Measurements from ENCODE around the gene PLEKHA1. TPM values are rescaled to one million over a fixed set of nuclear protein-coding genes. Genes with fewer than 3 reads are reported as not detected.
A peak's percentile ranks its signal among the peaks of the same experiment; 100 is the strongest.

Gene PLEKHA1
- polyA plus RNA-seq, 4 donors: 15.4 to 64.7 (median 23.7) TPM

DNA sequence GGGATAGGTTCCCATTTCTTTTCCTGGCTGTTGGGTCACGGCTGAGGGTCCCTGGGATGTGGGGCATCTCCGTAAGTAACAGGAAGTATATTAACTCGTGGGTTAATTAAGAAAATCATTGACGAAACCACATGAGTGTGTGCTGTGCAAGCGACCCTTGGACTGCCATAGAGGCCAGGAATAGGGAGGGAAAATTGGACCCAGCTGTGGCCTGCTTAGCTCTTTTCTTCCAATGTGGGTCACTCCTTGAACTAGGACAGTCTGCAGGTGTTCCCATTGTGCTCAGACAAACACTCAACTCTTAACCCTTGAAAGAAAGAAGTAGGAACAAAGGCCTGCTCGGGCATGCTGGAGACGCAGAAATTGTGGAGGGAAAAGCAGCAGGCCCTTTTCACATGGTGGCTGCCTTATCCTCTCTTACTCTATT lies 25.6 kb upstream of the PLEKHA1 start:
- Histone ChIP-seq H3K27ac (ENCODE audit: low read depth in 1 of 3, low read length in 2 of 3) (peak overlapping the region; percentile 19 to 94 (median 89)), H3K4me1 (ENCODE audit: control insufficient read depth in 3 of 3, insufficient read depth in 2 of 3, low read depth in 1 of 3, low read length in 2 of 3) (peaks cover 5 to 65% (median 22%) of the 10 kb centered on the region in 3 donors), H3K9me3 (ENCODE audit: control insufficient read depth in 2 of 2, insufficient read depth in 1 of 2, low read depth in 1 of 2, low read length in 1 of 2) (peaks cover 0 to 11% of the 10 kb centered on the region in 2 donors), H3K4me3 (ENCODE audit: low read depth in 1 of 3, low read length in 3 of 3) (no peak overlapping the region), H3K36me3 (ENCODE audit: control insufficient read depth in 3 of 3, insufficient read depth in 2 of 3, low read depth in 1 of 3, low read length in 3 of 3) (no peaks in the 10 kb centered on the region), H3K27me3 (ENCODE audit: control insufficient read depth in 3 of 3, insufficient read depth in 3 of 3, low read length in 3 of 3) (no peaks in the 10 kb centered on the region)
- FAIRE-seq (no peak), DNase-seq (peak; percentile 88 to 93)
- WGBS, 3 donors: 16 to 59% (median 39%) methylated on average over 7 of the region's 7 CpGs

DNA sequence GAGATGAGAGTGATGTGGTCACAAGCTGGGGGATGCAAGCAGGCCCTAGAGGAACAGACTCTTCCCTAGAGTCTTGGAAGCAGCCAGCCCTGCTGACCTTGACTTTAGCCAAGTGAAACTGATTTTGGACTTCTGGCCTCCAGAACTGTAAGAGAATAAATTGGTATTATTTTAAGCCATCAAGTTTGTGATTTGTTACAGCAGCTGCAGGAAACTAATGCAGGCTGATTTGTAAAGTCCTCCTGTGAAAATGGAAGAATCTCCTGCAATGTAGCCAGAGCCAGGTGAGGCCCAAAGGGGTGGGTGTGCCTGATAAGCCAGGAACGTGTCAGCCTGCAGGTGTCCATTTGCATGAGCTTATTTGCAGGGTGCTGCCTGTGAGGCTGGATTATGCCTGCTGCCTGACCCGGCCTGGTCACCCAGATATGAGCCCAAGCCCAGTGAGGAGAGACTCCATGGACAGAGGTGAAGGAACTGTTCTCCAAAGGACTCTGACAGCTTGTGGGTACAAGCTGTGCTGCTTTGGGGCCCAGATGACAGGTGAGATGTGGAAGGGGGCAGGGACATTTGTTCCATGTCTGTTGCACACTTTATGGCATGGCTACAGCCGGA lies 24.6 kb upstream of the PLEKHA1 start:
- peaks cover 5 to 59% (median 19%) of the 10 kb centered on the region in 3 donors for H3K4me1 ChIP-seq (ENCODE audit: control insufficient read depth in 3 of 3, insufficient read depth in 2 of 3, low read depth in 1 of 3, low read length in 2 of 3)
- peak overlapping the region; percentile 52 to 94 (median 89) for H3K27ac ChIP-seq (ENCODE audit: low read depth in 1 of 3, low read length in 2 of 3)
- WGBS, 3 donors: 32 to 71% (median 42%) methylated on average over 3 of the region's 3 CpGs
- FAIRE-seq (no peak), DNase-seq (peak; percentile 63 to 71)
- peaks cover 0 to 11% of the 10 kb centered on the region in 2 donors for H3K9me3 ChIP-seq (ENCODE audit: control insufficient read depth in 2 of 2, insufficient read depth in 1 of 2, low read depth in 1 of 2, low read length in 1 of 2)
- H3K27me3 ChIP-seq (ENCODE audit: control insufficient read depth in 3 of 3, insufficient read depth in 3 of 3, low read length in 3 of 3): no peaks in the 10 kb centered on the region
- H3K36me3 ChIP-seq (ENCODE audit: control insufficient read depth in 3 of 3, insufficient read depth in 2 of 3, low read depth in 1 of 3, low read length in 3 of 3): no peaks in the 10 kb centered on the region
- no peak overlapping the region for H3K4me3 ChIP-seq (ENCODE audit: low read depth in 1 of 3, low read length in 3 of 3)

DNA sequence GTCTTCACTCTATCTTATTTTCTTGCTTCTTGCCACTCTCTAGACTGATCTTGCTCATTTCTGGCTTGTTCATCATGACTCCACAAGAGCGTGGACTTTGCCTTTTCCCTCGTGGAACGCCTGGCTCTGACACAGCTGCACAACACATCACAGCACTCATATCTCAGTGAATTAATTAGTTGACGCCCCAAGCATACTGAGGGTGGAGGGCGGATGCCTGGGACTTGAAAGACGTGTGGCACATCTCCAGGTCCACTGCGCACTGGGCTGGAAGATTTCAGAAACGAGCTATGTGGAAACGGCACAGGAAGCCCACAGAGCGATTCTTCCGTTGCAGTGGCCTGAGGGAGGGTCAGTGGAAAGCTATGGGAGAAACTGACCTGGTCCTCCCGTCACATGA lies 23.6 kb upstream of the PLEKHA1 start:
- Histone ChIP-seq H3K27ac (ENCODE audit: low read depth in 1 of 3, low read length in 2 of 3) (peak overlapping the region; percentile 52 to 94 (median 89)), H3K4me1 (ENCODE audit: control insufficient read depth in 3 of 3, insufficient read depth in 2 of 3, low read depth in 1 of 3, low read length in 2 of 3) (peaks cover 5 to 53% (median 15%) of the 10 kb centered on the region in 3 donors), H3K4me3 (ENCODE audit: low read depth in 1 of 3, low read length in 3 of 3) (no peak overlapping the region), H3K27me3 (ENCODE audit: control insufficient read depth in 3 of 3, insufficient read depth in 3 of 3, low read length in 3 of 3) (no peaks in the 10 kb centered on the region), H3K9me3 (ENCODE audit: control insufficient read depth in 2 of 2, insufficient read depth in 1 of 2, low read depth in 1 of 2, low read length in 1 of 2) (peaks cover 0 to 11% of the 10 kb centered on the region in 2 donors), H3K36me3 (ENCODE audit: control insufficient read depth in 3 of 3, insufficient read depth in 2 of 3, low read depth in 1 of 3, low read length in 3 of 3) (no peaks in the 10 kb centered on the region)
- WGBS, 3 donors: 25 to 60% (median 32%) methylated on average over 12 of the region's 12 CpGs
- peak; percentile 84 to 95 for DNase-seq
- FAIRE-seq: no peak

DNA sequence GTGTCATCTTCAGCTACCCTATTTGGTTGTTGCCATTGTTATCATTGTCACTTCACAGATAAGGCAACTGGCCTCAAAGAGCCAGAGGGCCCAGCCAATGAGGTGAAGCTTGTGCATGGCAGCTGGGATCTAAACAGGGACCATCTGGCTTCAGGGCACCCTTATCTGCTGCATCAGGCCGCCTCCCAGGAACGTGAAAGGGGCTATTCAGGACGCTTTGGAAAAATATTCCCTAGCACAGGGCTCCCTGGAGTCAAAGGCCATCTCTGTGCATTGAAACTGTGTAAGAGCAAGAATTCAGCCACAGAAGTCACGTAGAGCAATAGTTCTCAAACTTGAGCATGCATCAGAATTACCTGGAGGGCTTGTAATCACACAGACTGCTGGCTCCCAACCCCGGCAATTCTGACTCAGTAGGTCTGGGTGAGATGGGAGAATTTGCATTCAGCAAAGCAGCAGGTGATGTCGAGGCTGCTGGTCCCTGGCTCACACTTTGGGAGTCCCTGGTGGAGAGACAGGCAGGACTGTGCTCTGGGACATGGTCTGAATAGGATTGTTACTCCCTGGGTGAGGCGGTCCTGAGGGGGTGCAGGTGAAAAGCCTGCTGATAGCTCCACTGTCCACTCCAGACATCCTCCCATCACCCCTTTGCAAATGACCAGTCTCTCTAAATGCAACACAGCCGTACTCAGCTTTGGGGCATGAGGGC lies 21.5 kb upstream of the PLEKHA1 start:
- no peak for FAIRE-seq
- Histone ChIP-seq H3K9me3 (ENCODE audit: control insufficient read depth in 2 of 2, insufficient read depth in 1 of 2, low read depth in 1 of 2, low read length in 1 of 2) (peaks cover 0 to 11% of the 10 kb centered on the region in 2 donors), H3K4me3 (ENCODE audit: low read depth in 1 of 3, low read length in 3 of 3) (no peak overlapping the region), H3K4me1 (ENCODE audit: control insufficient read depth in 3 of 3, insufficient read depth in 2 of 3, low read depth in 1 of 3, low read length in 2 of 3) (peaks cover 5 to 40% (median 12%) of the 10 kb centered on the region in 3 donors), H3K27ac (ENCODE audit: low read depth in 1 of 3, low read length in 2 of 3) (no peak overlapping the region), H3K36me3 (ENCODE audit: control insufficient read depth in 3 of 3, insufficient read depth in 2 of 3, low read depth in 1 of 3, low read length in 3 of 3) (no peaks in the 10 kb centered on the region), H3K27me3 (ENCODE audit: control insufficient read depth in 3 of 3, insufficient read depth in 3 of 3, low read length in 3 of 3) (no peaks in the 10 kb centered on the region)
- 46 to 56% (median 48%) methylated on average over 8 of the region's 8 CpGs for WGBS, 3 donors
- no peak for DNase-seq

DNA sequence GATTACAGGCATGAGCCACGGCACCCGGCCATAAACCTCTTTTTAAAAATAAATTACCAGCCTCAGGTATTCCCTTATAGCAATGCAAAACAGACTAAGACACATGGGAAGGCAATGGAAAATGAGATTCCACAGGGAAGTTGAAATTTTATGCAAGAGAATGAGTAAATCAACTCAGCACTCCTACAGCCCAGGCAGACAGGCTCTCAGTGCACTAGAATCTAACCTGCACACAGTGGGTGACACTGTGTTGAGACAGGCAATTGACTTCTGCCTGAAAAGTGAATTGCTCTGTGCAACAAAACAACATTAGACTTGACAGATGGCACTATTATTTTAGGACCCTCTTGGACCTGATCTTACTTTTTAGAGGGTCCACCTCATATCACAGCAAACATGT lies 20.1 kb upstream of the PLEKHA1 start:
- FAIRE-seq (no peak), DNase-seq (no peak)
- Histone ChIP-seq H3K27ac (ENCODE audit: low read depth in 1 of 3, low read length in 2 of 3) (no peak overlapping the region), H3K4me1 (ENCODE audit: control insufficient read depth in 3 of 3, insufficient read depth in 2 of 3, low read depth in 1 of 3, low read length in 2 of 3) (peaks cover 0 to 26% (median 10%) of the 10 kb centered on the region in 3 donors), H3K4me3 (ENCODE audit: low read depth in 1 of 3, low read length in 3 of 3) (no peak overlapping the region), H3K36me3 (ENCODE audit: control insufficient read depth in 3 of 3, insufficient read depth in 2 of 3, low read depth in 1 of 3, low read length in 3 of 3) (no peaks in the 10 kb centered on the region), H3K27me3 (ENCODE audit: control insufficient read depth in 3 of 3, insufficient read depth in 3 of 3, low read length in 3 of 3) (no peaks in the 10 kb centered on the region), H3K9me3 (ENCODE audit: control insufficient read depth in 2 of 2, insufficient read depth in 1 of 2, low read depth in 1 of 2, low read length in 1 of 2) (peaks cover 0 to 10% of the 10 kb centered on the region in 2 donors)
- 89 to 93% (median 92%) methylated on average over 2 of the region's 2 CpGs for WGBS, 3 donors

DNA sequence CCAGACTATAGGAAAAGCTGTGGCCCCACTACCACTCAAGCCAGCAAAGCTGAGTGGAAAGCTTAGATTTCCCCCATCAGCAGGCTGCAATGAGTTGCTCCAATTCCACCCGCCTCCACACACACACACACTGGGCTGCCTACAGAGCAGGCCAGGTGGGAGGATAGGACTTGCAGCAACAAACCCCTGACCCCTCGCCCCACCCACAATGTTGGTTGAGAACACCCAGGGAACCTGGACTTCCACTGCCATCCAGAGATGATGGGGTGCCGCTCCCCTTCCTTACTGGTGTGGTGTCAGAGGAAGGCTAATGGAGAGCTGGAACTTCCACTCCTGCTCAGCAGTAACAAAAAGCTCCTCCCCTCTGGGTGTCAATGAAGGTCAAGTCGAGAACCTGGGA lies 16.8 kb upstream of the PLEKHA1 start:
- Histone ChIP-seq H3K27me3 (ENCODE audit: control insufficient read depth in 3 of 3, insufficient read depth in 3 of 3, low read length in 3 of 3) (no peaks in the 10 kb centered on the region), H3K27ac (ENCODE audit: low read depth in 1 of 3, low read length in 2 of 3) (no peak overlapping the region), H3K9me3 (ENCODE audit: control insufficient read depth in 2 of 2, insufficient read depth in 1 of 2, low read depth in 1 of 2, low read length in 1 of 2) (peaks cover 0 to 3% of the 10 kb centered on the region in 2 donors), H3K4me3 (ENCODE audit: low read depth in 1 of 3, low read length in 3 of 3) (no peak overlapping the region), H3K36me3 (ENCODE audit: control insufficient read depth in 3 of 3, insufficient read depth in 2 of 3, low read depth in 1 of 3, low read length in 3 of 3) (no peaks in the 10 kb centered on the region), H3K4me1 (ENCODE audit: control insufficient read depth in 3 of 3, insufficient read depth in 2 of 3, low read depth in 1 of 3, low read length in 2 of 3) (peaks cover 0 to 5% (median 0%) of the 10 kb centered on the region in 3 donors)
- FAIRE-seq (no peak), DNase-seq (no peak)
- 82 to 88% (median 87%) methylated on average over 4 of the region's 4 CpGs for WGBS, 3 donors

DNA sequence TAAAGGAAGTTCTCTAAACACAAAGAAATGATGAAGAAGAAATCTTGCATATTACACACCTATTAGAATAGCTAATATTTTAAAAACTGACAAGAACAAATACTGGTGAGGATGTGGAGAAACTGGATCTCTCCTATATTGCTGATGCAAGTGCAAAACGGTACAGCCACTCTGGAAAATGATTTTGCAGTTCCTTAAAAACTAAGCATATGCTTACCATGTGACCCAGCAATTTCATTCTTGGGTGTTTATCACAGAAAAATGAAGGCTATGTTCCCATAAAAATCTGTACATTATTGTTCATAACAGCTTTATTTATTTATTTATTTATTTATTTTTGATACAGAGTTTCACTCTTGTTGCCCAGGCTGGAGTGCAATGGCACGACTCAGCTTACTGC lies 14.9 kb upstream of the PLEKHA1 start:
- H3K27me3 ChIP-seq (ENCODE audit: control insufficient read depth in 3 of 3, insufficient read depth in 3 of 3, low read length in 3 of 3): no peaks in the 10 kb centered on the region
- WGBS, 3 donors: 85 to 92% (median 90%) methylated on average over 2 of the region's 2 CpGs
- no peaks in the 10 kb centered on the region for H3K36me3 ChIP-seq (ENCODE audit: control insufficient read depth in 3 of 3, insufficient read depth in 2 of 3, low read depth in 1 of 3, low read length in 3 of 3)
- FAIRE-seq (no peak), DNase-seq (no peak)
- no peaks in the 10 kb centered on the region for H3K4me1 ChIP-seq (ENCODE audit: control insufficient read depth in 3 of 3, insufficient read depth in 2 of 3, low read depth in 1 of 3, low read length in 2 of 3)
- H3K9me3 ChIP-seq (ENCODE audit: control insufficient read depth in 2 of 2, insufficient read depth in 1 of 2, low read depth in 1 of 2, low read length in 1 of 2): peaks cover 0 to 3% of the 10 kb centered on the region in 2 donors
- no peak overlapping the region for H3K27ac ChIP-seq (ENCODE audit: low read depth in 1 of 3, low read length in 2 of 3)
- H3K4me3 ChIP-seq (ENCODE audit: low read depth in 1 of 3, low read length in 3 of 3): no peak overlapping the region

DNA sequence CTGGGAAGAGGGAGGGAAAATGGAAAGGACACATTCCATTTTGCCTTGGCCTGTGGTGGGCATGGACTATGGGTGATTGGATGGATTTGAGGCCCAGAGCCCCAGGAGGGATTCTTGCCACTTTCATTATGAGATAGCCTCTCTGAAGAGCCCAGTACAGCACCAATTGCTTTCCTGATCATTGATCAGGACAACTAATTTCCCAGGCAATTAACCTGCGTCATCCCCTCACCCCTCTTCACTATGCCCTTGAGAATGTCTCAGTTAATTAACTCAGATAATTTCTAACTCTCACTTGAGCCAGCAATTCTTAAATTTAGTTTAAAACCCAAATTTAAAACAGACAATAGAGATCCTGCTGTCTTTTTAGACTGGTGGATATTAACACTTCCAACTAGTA lies 13.5 kb upstream of the PLEKHA1 start:
- H3K36me3 ChIP-seq (ENCODE audit: control insufficient read depth in 3 of 3, insufficient read depth in 2 of 3, low read depth in 1 of 3, low read length in 3 of 3): no peaks in the 10 kb centered on the region
- H3K4me1 ChIP-seq (ENCODE audit: control insufficient read depth in 3 of 3, insufficient read depth in 2 of 3, low read depth in 1 of 3, low read length in 2 of 3): no peaks in the 10 kb centered on the region
- H3K27me3 ChIP-seq (ENCODE audit: control insufficient read depth in 3 of 3, insufficient read depth in 3 of 3, low read length in 3 of 3): no peaks in the 10 kb centered on the region
- peaks cover 0 to 3% of the 10 kb centered on the region in 2 donors for H3K9me3 ChIP-seq (ENCODE audit: control insufficient read depth in 2 of 2, insufficient read depth in 1 of 2, low read depth in 1 of 2, low read length in 1 of 2)
- no peak overlapping the region for H3K4me3 ChIP-seq (ENCODE audit: low read depth in 1 of 3, low read length in 3 of 3)
- FAIRE-seq (no peak), DNase-seq (no peak)
- no peak overlapping the region for H3K27ac ChIP-seq (ENCODE audit: low read depth in 1 of 3, low read length in 2 of 3)
- 89 to 90% (median 90%) methylated on average over 1 of the region's 1 CpG for WGBS, 3 donors

All from small intestine (tissue), 7 donors.